Activated CD8-positive, alpha-beta memory T cell treated with anti-CD3 and anti-CD28 coated beads, Interleukin-2, amount 10 ng/mL, durations not matched to agents 7 days and 5 days (primary cell): ENCODE results near the gene TRIM65. TPM values are rescaled to one million over a fixed set of nuclear protein-coding genes. Genes with fewer than 3 reads are reported as not detected.
"Not testable (repeated sequence)": the region's sequence is repeated elsewhere in the genome, so short reads cannot be mapped to it uniquely, and the experiment has no call there.

ENCODE experiments used
- ATAC-seq: fragments of 150-1000 bp; cut with Tn5 transposase; one replicate; pipeline ENCODE4 v1.10.0; 2021; ENCODE audit warnings: moderate library complexity
- CTCF ChIA-PET: fragments of 350-600 bp; sonication (Branson Sonifier 250); formaldehyde crosslinking; loops from one replicate; lab custom pipeline; 2021; ENCODE audit warnings: antibody characterized with exemption; lab: Charles Lee
- DNase-seq: peaks from one replicate; pipeline ENCODE4 v3.0.0-alpha.2; 2020
- H3K27ac Mint-ChIP-seq: one replicate; pipeline ENCODE4 v1.8.0; 2021; ENCODE audit warnings: mild to moderate bottlenecking, mixed read lengths
- H3K27me3 Mint-ChIP-seq: one replicate; pipeline ENCODE4 v1.8.0; 2021; ENCODE audit warnings: mixed read lengths
- H3K36me3 Mint-ChIP-seq: one replicate; pipeline ENCODE4 v1.8.0; 2021; ENCODE audit warnings: mild to moderate bottlenecking, mixed read lengths
- H3K4me1 Mint-ChIP-seq: one replicate; pipeline ENCODE4 v1.8.0; 2021; ENCODE audit warnings: mixed read lengths
- H3K4me3 Mint-ChIP-seq: one replicate; pipeline ENCODE4 v1.8.0; 2021; ENCODE audit warnings: mild to moderate bottlenecking, moderate library complexity, mixed read lengths
- H3K9me3 Mint-ChIP-seq: one replicate; pipeline ENCODE4 v1.8.0; 2022; ENCODE audit warnings: low read depth, mixed read lengths
- total RNA-seq, 2 experiments: library from RNA; stranded (reverse); gene quantifications; one replicate each; pipeline ENCODE4 v1.2.3, GENCODE V29; 2021

TRIM65 gene
- total RNA-seq, 2 experiments from 2014 or later, result 33.3 to 33.6 TPM

DNA sequence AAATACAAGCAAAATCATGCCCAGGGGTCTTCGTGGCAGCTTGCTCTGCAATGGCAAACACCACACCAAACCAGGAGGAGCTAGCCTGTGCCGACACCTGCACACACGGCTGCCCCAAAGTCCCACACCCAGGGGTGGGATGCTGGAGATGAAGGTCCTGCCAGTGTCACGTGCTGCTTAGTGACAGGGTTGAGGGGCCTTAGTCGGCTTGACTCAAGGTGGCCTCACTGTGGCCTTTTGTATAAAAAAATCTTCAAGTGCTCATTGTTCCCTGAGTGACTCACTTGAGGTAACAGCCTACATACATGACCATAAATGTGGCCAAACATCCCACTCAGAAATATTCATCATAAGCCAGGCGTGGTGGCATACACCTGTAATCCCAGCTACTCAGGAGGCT lies 7.3 kb downstream of the TRIM65 start:
- Mint-ChIP-seq H3K9me3 (no peaks in the 10 kb centered on the region), H3K4me3 (no peak overlapping the region), H3K4me1 (peaks cover 8% of the 10 kb centered on the region), H3K27ac (peak overlapping the region; percentile 6), H3K36me3 (peaks cover 5% of the 10 kb centered on the region), H3K27me3 (no peaks in the 10 kb centered on the region)
- CTCF ChIA-PET, result interaction anchor here (1.4 to 2.3 kb wide), 6 partner anchors 10 to 140 kb away, joined by 4 to 10 read pairs (median 4); partner anchors contain the start of genes TRIM47 and WBP2
- no peak for DNase-seq
- no peak for ATAC-seq

- ATAC-seq (no peak), DNase-seq (no peak)
- Mint-ChIP-seq H3K4me1 (peaks cover 2% of the 10 kb centered on the region), H3K27me3 (no peaks in the 10 kb centered on the region), H3K9me3 (no peaks in the 10 kb centered on the region), H3K27ac (no peak overlapping the region), H3K36me3 (peaks cover 5% of the 10 kb centered on the region), H3K4me3 (no peak overlapping the region)
- CTCF ChIA-PET, result interaction anchor here (0.9 to 2.3 kb wide), 5 partner anchors 9 to 84 kb away, joined by 3 to 10 read pairs (median 4); partner anchors contain the start of gene TRIM47
These were observed 8.3 kb downstream of the TRIM65 start for GRCh38 chr17:75888484-75888883.

- DNase-seq, H3K27ac Mint-ChIP-seq, ATAC-seq, H3K36me3 Mint-ChIP-seq, H3K4me1 Mint-ChIP-seq, H3K9me3 Mint-ChIP-seq, H3K27me3 Mint-ChIP-seq, H3K4me3 Mint-ChIP-seq: not testable (repeated sequence)
- CTCF ChIA-PET, result interaction anchor here (0.9 to 1.4 kb wide), 2 partner anchors 11 to 24 kb away, joined by 3 to 4 read pairs; partner anchors contain the start of gene TRIM65
These were observed 10.9 kb downstream of the TRIM65 start for GRCh38 chr17:75885860-75886259.

DNA sequence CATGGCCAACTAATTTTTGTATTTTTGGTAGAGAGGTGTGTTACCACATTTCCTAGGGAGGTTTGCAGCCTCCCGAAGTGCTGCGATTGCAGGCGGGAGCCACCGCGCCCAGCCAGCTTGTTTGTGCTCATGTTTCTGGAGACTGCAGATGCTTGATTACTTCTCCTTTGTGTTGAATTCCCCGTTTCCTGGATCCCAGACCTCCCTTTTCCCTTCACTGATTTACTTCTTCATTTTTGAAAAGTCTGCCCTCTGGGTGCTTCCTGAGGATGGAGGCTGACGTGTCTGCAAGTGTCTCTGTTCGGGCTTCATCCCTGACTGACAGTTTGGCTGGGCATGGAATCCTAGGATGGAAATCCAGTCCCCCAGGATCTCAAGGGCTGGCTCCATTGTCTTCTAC lies 11.3 kb downstream of the TRIM65 start:
- no peak overlapping the region for H3K27ac Mint-ChIP-seq
- H3K4me3 Mint-ChIP-seq, result no peak overlapping the region
- ATAC-seq (no peak), DNase-seq (no peak)
- peaks cover 2% of the 10 kb centered on the region for H3K36me3 Mint-ChIP-seq
- CTCF ChIA-PET, result interaction anchor here (0.9 to 1.4 kb wide), 2 partner anchors 12 to 24 kb away, joined by 3 to 4 read pairs; partner anchors contain the start of gene TRIM65
- peaks cover 10% of the 10 kb centered on the region for H3K27me3 Mint-ChIP-seq
- H3K4me1 Mint-ChIP-seq, result peaks cover 7% of the 10 kb centered on the region
- H3K9me3 Mint-ChIP-seq, result no peaks in the 10 kb centered on the region

- no peak for ATAC-seq
- H3K27me3 Mint-ChIP-seq, result peaks cover 28% of the 10 kb centered on the region
- no peak for DNase-seq
- H3K9me3 Mint-ChIP-seq, result no peaks in the 10 kb centered on the region
- CTCF ChIA-PET, result interaction anchor here (1.0 to 9.0 kb wide), 5 partner anchors 14 to 128 kb away, joined by 3 to 175 read pairs (median 3); partner anchors contain the start of genes ACOX1, TRIM65 and WBP2
- H3K4me3 Mint-ChIP-seq, result no peak overlapping the region
- H3K36me3 Mint-ChIP-seq, result no peaks in the 10 kb centered on the region
- peak overlapping the region; percentile 6 for H3K27ac Mint-ChIP-seq
- H3K4me1 Mint-ChIP-seq, result peaks cover 17% of the 10 kb centered on the region
These were observed 14.9 kb downstream of the TRIM65 start for GRCh38 chr17:75881678-75882454.

GRCh38 chr17:75880266-75880665 lies 16.5 kb downstream of the TRIM65 start:
- ATAC-seq (no peak), DNase-seq (no peak)
- Mint-ChIP-seq H3K4me1 (peaks cover 31% of the 10 kb centered on the region), H3K4me3 (no peak overlapping the region), H3K27me3 (peaks cover 28% of the 10 kb centered on the region), H3K27ac (no peak overlapping the region), H3K36me3 (no peaks in the 10 kb centered on the region), H3K9me3 (no peaks in the 10 kb centered on the region)
- CTCF ChIA-PET, result interaction anchor here (1.1 to 9.0 kb wide), 4 partner anchors 15 to 115 kb away, joined by 3 to 175 read pairs (median 52); partner anchors contain the start of genes GALK1, TRIM65 and WBP2

GRCh38 chr17:75878174-75878998 lies 18.4 kb downstream of the TRIM65 start, which contains the start of gene TRIM47:
Gene TRIM47, minus strand, starts transcription at chr17:75878581. Its CDS starts 33 bp downstream, at chr17:75878548.
- ATAC-seq (peak; percentile 7), DNase-seq (no peak)
- Mint-ChIP-seq H3K4me1 (peaks cover 34% of the 10 kb centered on the region), H3K4me3 (peak within 1 kb of the TSS; percentile 88), H3K27me3 (peaks cover 28% of the 10 kb centered on the region), H3K27ac (peak within 1 kb of the TSS; percentile 91), H3K9me3 (no peaks in the 10 kb centered on the region), H3K36me3 (no peaks in the 10 kb centered on the region)
- CTCF ChIA-PET, result interaction anchor here (0.6 to 9.0 kb wide), 13 partner anchors 10 to 136 kb away, joined by 3 to 175 read pairs (median 4); partner anchors contain the start of genes GALK1, MRPL38, TRIM65 and WBP2

GRCh38 chr17:75877752-75878173 lies 19.0 kb downstream of the TRIM65 start:
- peaks cover 37% of the 10 kb centered on the region for H3K4me1 Mint-ChIP-seq
- DNase-seq, result peak; percentile 82
- CTCF ChIA-PET, result interaction anchor here (0.6 to 9.0 kb wide), 16 partner anchors 10 to 136 kb away, joined by 3 to 175 read pairs (median 4); partner anchors contain the start of genes MRPL38, TRIM65, UNC13D and WBP2

GRCh38 chr17:75876938-75877751 lies 19.6 kb downstream of the TRIM65 start:
- H3K9me3 Mint-ChIP-seq, result no peaks in the 10 kb centered on the region
- ATAC-seq, result peak; percentile 6
- peaks cover 43% of the 10 kb centered on the region for H3K4me1 Mint-ChIP-seq
- CTCF ChIA-PET, result interaction anchor here (0.6 to 9.0 kb wide), 13 partner anchors 9 to 137 kb away, joined by 3 to 175 read pairs (median 4); partner anchors contain the start of genes MRPL38, TRIM65, UNC13D and WBP2
- DNase-seq, result no peak
- peaks cover 28% of the 10 kb centered on the region for H3K27me3 Mint-ChIP-seq
- no peaks in the 10 kb centered on the region for H3K36me3 Mint-ChIP-seq
- H3K27ac Mint-ChIP-seq, result peak overlapping the region; percentile 91
- peak overlapping the region; percentile 88 for H3K4me3 Mint-ChIP-seq

More at GRCh38 chr17:75877752-75878173, 19.0 kb downstream of the TRIM65 start:
- H3K27ac Mint-ChIP-seq, result peak overlapping the region; percentile 91
- H3K27me3 Mint-ChIP-seq, result peaks cover 28% of the 10 kb centered on the region
- H3K4me3 Mint-ChIP-seq, result peak overlapping the region; percentile 88
- no peaks in the 10 kb centered on the region for H3K9me3 Mint-ChIP-seq
- ATAC-seq, result peak; percentile 82
- no peaks in the 10 kb centered on the region for H3K36me3 Mint-ChIP-seq

DNA sequence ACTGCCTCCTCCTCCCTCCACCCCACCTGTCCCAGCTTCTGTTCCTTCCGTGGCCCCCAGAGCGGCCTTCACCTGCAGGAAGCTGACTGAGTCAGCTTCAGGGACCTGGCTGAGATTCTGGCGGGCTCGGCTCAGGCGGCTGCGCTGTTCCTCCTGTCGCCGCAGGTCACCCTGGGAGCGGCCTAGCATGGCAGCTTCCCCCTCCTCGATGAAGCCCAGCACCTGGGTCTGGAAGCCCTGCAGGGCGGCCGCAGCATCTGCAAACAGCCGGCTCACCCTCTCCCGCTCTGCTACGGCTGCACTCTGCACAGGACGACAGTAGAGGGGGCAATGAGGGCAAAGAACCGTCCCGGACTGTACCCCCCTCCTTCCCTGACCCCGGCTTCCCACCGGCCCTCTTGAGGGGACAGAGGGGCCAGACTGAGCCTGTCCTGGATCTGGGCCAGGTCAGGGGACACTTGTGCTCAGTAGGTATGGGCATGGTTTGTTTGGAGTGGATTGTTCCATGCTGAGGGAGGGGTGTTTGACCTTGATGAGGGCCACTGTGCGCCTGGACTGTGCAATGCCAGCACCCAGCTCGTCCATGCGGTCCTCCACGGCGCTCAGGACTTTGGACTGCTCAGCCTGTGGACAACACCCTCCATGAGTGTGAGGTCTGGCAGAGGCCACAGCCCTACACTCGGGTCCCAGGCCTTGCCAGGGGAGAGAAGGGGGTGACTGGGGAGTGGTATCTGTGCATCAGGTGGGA lies 20.4 kb downstream of the TRIM65 start:
- H3K9me3 Mint-ChIP-seq, result no peaks in the 10 kb centered on the region
- CTCF ChIA-PET, result interaction anchor here (0.7 to 9.0 kb wide), 13 partner anchors 11 to 138 kb away, joined by 3 to 175 read pairs (median 5); partner anchors contain the start of genes TRIM65, UNC13D and WBP2

GRCh38 chr17:75875940-75876189 lies 20.9 kb downstream of the TRIM65 start:
- ATAC-seq (no peak), DNase-seq (no peak)
- no peaks in the 10 kb centered on the region for H3K9me3 Mint-ChIP-seq
- peak overlapping the region; percentile 88 for H3K4me3 Mint-ChIP-seq
- H3K36me3 Mint-ChIP-seq, result no peaks in the 10 kb centered on the region
- CTCF ChIA-PET, result interaction anchor here (0.7 to 9.0 kb wide), 9 partner anchors 12 to 129 kb away, joined by 3 to 175 read pairs (median 5); partner anchors contain the start of genes TRIM65 and WBP2
- H3K4me1 Mint-ChIP-seq, result peaks cover 37% of the 10 kb centered on the region
- peak overlapping the region; percentile 91 for H3K27ac Mint-ChIP-seq
- H3K27me3 Mint-ChIP-seq, result peaks cover 21% of the 10 kb centered on the region

More for the DNA sequence above, 20.4 kb downstream of the TRIM65 start:
- ATAC-seq, result peak; percentile 63
- peak overlapping the region; percentile 91 for H3K27ac Mint-ChIP-seq
- H3K4me1 Mint-ChIP-seq, result peaks cover 37% of the 10 kb centered on the region
- peaks cover 22% of the 10 kb centered on the region for H3K27me3 Mint-ChIP-seq
- peak overlapping the region; percentile 88 for H3K4me3 Mint-ChIP-seq
- no peaks in the 10 kb centered on the region for H3K36me3 Mint-ChIP-seq
- peak; percentile 88 for DNase-seq
